Activated T-cell treated with anti-CD3 and anti-CD28 coated beads for 4 hours (primary cell): ENCODE measurements around the gene MPPED1.

Experiments
- DNase-seq: peaks from one replicate; pipeline ENCODE4 v3.0.0-alpha.2; 2020

Gene MPPED1

GRCh38 chr22:43479301-43479950 lies 67.6 kb downstream of the MPPED1 start:
- no peak for DNase-seq

- no peak for DNase-seq
Measured at GRCh38 chr22:43479962-43480361, 68.1 kb downstream of the MPPED1 start.

- DNase-seq: no peak
Measured at GRCh38 chr22:43481568-43482317, 69.9 kb downstream of the MPPED1 start.

- no peak for DNase-seq
Measured at GRCh38 chr22:43482318-43482625, 70.5 kb downstream of the MPPED1 start.

GRCh38 chr22:43483266-43483665 lies 71.5 kb downstream of the MPPED1 start:
- no peak for DNase-seq

GRCh38 chr22:43483669-43484068 lies 71.9 kb downstream of the MPPED1 start:
- DNase-seq: no peak

- DNase-seq: no peak
Measured at GRCh38 chr22:43484227-43484626, 72.4 kb downstream of the MPPED1 start.

- DNase-seq: no peak
Measured at GRCh38 chr22:43485502-43486089, 73.8 kb downstream of the MPPED1 start.

GRCh38 chr22:43487311-43488030 lies 75.7 kb downstream of the MPPED1 start:
- no peak for DNase-seq

- no peak for DNase-seq
Measured at GRCh38 chr22:43488031-43488866, 76.4 kb downstream of the MPPED1 start.

- no peak for DNase-seq
Measured at GRCh38 chr22:43488937-43489336, 77.1 kb downstream of the MPPED1 start.

GRCh38 chr22:43490311-43490710 lies 78.5 kb downstream of the MPPED1 start:
- DNase-seq: no peak

- DNase-seq: no peak
Measured at GRCh38 chr22:43491177-43491576, 79.4 kb downstream of the MPPED1 start.

GRCh38 chr22:43491737-43492136 lies 79.9 kb downstream of the MPPED1 start:
- no peak for DNase-seq

GRCh38 chr22:43493297-43493696 lies 81.5 kb downstream of the MPPED1 start:
- DNase-seq: no peak

- DNase-seq: no peak
Measured at GRCh38 chr22:43497956-43498855, 86.4 kb downstream of the MPPED1 start.

- no peak for DNase-seq
Measured at GRCh38 chr22:43498856-43499253, 87.0 kb downstream of the MPPED1 start.

GRCh38 chr22:43500792-43501785 lies 89.3 kb downstream of the MPPED1 start:
- no peak for DNase-seq

GRCh38 chr22:43501878-43502277 lies 90.1 kb downstream of the MPPED1 start:
- no peak for DNase-seq

GRCh38 chr22:43502306-43502874 lies 90.6 kb downstream of the MPPED1 start:
- no peak for DNase-seq
